AG09319 (cell line): ENCODE measurements around the gene WDR12.
"Not testable (repeated sequence)": the region's sequence is repeated elsewhere in the genome, so short reads cannot be mapped to it uniquely, and the experiment has no call there.

Experiments used
- DNase-seq: peaks from one replicate; pipeline ENCODE4 v3.0.0-alpha.2; 2010; ENCODE audit warnings: low read depth; ENCODE audit errors: extremely low read depth
- CTCF ChIP-seq: IDR thresholded peaks from 2 replicates; pipeline ENCODE4 v1.5.1; 2011; ENCODE audit warnings: low read depth, mild to moderate bottlenecking, inconsistent platforms, low read length, moderate library complexity

WDR12 gene

GRCh38 chr2:202881570-202881969, 29.9 kb downstream of the WDR12 start:
- DNase-seq, result no peak
- TF ChIP-seq CTCF, result no peak

GRCh38 chr2:202877699-202878098, 33.8 kb downstream of the WDR12 start:
- no peak for TF ChIP-seq CTCF
- no peak for DNase-seq

GRCh38 chr2:202871300-202872141, 40.0 kb downstream of the WDR12 start, which contains the start of gene ICA1L:
Gene ICA1L, minus strand, starts transcription at chr2:202871766. Its CDS starts 42,757 bp downstream, at chr2:202829009.
- no peak for DNase-seq
- TF ChIP-seq CTCF, result no peak; the same call in none of the 2 replicates

GRCh38 chr2:202870431-202871299, 40.8 kb downstream of the WDR12 start:
- TF ChIP-seq CTCF, result peak; percentile 37
- DNase-seq, result no peak

- TF ChIP-seq CTCF, result no peak
- DNase-seq, result no peak
Observed at GRCh38 chr2:202861987-202862386, 49.5 kb downstream of the WDR12 start.

- no peak for TF ChIP-seq CTCF
- no peak for DNase-seq
Observed at GRCh38 chr2:202858601-202859000, 52.9 kb downstream of the WDR12 start.

GRCh38 chr2:202849343-202849742, 62.1 kb downstream of the WDR12 start:
- not testable (repeated sequence) for DNase-seq
